Superior temporal gyrus (tissue), 1 donor: ENCODE measurements around the gene CCNB1IP1.
"Not testable (repeated sequence)": the region's sequence is repeated elsewhere in the genome, so short reads cannot be mapped to it uniquely, and the experiment has no call there.

Experiments used
- DNase-seq: peaks from one replicate; pipeline ENCODE4 v3.0.0-alpha.2; 2016; ENCODE audit errors: extremely low spot score

CCNB1IP1 gene, protein sequence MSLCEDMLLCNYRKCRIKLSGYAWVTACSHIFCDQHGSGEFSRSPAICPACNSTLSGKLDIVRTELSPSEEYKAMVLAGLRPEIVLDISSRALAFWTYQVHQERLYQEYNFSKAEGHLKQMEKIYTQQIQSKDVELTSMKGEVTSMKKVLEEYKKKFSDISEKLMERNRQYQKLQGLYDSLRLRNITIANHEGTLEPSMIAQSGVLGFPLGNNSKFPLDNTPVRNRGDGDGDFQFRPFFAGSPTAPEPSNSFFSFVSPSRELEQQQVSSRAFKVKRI

DNA sequence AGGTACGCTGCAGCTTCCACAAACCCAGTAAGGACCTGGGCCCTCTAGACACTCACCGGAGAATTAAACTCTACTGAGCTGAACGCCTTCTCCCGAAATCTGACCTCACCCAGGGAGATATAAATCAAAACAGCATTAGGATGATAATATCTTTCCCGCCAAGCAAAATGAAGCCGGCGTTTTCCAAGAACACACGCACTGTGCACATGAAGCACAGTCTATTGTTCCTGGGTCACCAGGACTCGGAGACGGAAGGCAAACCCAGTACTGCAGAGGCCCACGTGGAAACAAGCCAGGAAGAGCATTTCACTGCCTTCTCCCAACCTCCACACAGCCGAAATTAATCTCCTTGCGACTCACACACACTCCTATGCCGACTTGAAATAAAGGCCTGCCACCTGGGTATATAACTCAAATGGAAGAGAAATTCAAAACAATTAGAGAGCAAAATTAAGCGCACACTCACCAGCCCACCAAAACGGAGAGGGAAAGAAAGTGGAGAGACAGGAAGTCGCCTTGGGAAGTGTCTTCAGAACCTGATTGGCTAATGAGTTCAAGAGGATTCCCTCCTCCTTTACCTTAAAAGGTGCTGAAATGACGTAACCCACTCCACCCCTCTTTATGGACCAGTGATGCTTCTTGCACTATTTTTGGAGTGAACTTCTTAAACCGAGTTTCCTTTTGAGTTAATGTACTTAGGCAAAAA, at the start of gene CCNB1IP1:
Gene CCNB1IP1, minus strand, starts transcription at position 492 of the 706 bp plus-strand sequence. CDS start 16,756 bp downstream, outside the sequence.
- peak; percentile 91 for DNase-seq

DNA sequence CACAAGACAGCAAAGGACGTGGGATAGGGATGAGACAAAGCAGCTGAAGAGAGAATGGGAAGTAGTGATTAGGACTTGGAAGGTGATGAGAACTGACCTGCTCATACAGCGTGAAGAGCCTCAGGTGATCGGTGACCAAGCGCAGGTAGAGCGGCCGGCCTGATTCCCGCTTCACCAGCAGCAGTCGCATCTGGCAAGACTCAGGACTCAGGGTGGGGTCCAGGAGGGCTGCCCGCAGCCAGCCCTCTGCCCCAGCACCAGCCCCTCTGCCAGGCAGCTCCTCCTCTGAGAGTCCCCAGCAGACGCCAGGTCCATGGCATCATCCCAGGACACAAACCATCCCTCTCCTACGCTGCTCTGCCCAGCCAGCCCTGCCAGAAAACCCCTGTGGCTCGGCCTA, 49.4 kb upstream of the CCNB1IP1 start:
- DNase-seq: no peak

DNA sequence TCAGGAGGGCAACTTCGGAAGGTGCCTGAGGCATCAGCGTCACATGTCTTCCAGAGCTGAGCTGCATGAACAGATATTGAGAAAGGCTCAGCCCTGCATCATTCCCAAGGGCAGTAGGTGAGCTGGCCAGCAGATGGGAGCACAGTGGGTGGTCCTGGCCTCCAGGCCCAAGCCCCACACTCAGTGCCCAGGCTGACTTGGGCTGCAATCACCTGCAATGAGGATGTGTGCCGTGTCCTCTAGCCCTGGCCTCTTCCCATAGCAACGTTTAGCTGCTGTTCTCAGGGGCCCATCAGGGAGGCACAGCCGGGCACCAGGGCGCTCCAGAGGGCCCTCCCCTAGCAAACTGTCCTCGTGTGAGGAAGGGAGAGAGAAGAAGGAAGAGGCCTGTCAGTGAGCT, 48.3 kb upstream of the CCNB1IP1 start:
- no peak for DNase-seq

DNA sequence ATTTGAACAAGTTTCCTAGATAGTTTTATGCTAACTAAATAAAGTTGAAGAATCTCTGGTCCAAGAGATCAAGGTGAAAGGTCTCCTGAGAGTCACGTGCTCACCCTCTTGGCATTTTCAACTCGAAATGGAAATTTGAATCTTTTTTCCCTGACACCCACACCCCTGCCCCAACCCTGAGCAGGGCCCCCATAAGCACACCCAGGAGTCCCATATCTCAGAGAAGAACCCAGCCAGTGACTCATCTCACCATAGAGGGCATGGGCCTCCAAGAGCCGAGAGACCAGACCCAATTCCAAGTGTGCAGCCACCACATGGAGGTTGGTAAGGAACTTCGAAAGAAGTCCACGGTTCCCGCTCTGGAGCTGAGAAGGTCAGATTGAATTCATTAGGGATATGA, 47.6 kb upstream of the CCNB1IP1 start:
- DNase-seq: no peak

DNA sequence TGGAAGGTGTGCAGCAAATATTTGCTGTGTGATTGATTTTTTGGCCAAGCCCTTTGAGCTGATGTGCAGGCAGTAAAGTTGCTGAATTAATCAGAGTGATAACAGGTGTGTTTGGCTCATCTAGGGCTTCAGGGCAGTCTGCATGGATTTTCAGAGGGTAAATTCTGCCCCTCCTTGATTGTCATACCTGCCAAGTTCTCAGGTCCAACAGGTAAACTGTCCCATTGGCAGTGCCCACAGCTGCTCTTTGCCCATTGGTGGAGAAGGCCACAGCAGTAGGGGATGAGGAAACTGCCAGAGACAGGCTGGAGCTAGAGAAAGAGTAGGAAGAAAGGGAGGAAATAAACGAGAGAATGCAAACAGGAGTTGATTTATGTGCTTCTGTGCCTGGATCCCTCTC, 46.7 kb upstream of the CCNB1IP1 start:
- DNase-seq: no peak

DNA sequence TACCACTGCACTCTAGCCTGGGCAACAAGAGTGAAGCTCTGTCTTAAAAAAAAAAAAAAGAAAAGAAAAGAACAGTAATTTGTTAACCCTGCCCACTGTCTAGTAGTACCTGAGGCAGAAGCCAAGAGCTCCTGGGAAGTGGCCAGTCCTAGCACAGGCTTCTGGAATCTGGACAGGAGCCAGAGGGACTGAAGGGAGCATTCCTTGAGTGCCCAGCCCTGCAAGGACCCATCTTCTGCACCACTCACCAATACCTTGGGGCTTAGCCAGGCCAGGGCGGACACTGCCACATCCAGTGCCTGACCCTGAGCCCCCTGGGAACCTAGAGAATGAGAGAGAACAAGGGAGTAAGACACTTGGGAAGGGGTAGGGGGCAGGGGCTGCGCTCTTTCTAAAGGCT, 44.1 kb upstream of the CCNB1IP1 start:
- DNase-seq: no peak

DNA sequence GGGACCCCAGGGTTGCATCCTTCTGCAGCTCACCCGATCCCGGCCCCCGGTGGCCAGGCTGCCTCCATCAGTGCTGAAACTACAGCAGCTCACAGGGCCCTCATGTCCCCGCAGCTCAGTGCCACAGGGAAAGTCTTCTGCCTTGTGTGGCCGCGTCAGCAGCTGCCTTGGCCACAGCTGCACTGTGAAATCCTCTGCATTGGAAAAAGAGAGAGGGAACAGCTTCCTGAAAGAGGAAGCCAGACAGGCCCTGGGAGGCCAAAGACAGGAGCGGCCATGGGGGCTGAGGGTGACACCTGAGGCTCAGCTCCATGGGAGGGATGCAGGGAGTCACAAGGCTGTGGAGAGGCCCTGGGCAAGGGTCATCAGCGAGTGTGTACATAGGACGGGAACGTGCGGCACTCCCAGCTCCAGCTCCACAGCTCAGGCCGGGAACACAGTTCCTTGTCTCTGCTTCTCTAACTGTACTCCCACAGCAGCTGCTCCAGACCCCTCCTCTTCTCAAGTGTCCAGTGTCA, 43.1 kb upstream of the CCNB1IP1 start:
- no peak for DNase-seq

DNA sequence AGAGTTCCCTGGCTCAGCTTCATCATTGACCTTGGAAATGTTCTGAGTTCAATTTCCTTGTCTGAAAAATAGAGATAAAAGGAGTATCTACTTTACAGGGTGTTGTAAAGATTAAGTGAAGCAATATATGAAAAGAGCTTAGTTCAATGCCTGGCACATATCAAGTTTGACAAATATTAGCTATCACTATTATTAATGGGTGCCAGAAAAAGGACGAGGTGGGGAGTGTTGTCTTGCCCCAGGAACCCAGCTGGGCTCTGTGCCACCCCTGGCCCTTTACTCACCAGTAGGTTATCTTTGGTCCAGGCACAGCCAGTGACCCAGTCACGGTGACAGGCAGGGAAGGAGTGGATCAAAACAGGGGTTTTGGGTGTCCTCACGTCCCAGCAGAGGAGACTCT, 42.4 kb upstream of the CCNB1IP1 start:
- DNase-seq: no peak

DNA sequence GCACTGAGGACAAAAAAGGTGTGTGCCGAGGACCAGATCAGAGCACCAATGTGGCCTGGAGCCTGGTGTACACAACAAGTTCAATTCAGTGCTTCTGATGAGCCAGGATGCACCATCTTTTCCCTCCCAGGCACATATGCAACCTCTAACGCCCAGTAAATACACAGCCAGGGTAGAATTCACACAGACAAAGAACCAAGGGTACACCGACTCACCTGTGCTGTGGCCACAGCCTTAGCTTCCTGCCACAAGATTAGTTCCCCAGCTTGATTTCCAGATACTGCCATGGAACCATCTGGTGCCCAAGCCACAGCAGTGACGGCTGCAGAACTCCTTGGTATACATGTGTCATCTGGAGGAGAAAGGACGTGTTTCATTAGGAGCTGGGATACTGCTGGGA, 39.7 kb upstream of the CCNB1IP1 start:
- DNase-seq: no peak

DNA sequence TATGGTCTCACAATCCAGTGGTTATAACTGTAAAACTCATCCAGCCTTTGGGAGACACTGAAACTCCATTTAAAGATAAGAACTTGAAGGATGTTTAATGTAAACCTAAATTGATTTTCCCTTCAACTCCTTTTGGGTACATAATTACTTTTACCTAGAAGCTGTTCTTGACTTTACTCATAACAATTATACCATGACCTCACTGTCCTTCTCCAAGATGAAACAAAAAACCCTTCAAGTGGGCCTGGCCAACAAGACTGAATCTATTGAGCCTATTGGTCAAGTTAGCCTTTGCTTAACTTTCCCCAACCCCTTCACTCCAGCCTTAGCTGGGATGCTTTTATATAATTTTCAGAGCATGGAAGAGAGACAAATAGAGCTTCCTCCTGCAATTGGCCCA, 32.8 kb upstream of the CCNB1IP1 start:
- no peak for DNase-seq

DNA sequence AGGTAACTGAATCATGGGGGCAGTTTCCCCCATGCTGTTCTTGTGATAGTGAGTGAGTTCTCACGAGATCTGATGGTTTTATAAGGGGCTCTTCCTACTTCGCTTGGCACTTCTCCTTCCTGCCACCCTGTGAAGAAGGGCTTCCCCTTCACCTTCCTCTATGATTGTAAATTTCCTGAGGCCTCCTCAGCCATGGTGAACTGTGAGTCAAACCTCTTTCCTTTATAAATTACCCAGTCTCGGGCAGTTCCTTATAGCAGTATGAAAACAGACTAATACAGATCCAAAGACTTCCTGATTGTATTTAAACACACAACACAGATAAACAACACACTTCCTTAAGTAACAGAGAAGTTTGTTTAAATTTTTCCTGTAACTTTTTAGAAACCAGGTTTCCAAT, 25.4 kb upstream of the CCNB1IP1 start:
- not testable (repeated sequence) for DNase-seq

DNA sequence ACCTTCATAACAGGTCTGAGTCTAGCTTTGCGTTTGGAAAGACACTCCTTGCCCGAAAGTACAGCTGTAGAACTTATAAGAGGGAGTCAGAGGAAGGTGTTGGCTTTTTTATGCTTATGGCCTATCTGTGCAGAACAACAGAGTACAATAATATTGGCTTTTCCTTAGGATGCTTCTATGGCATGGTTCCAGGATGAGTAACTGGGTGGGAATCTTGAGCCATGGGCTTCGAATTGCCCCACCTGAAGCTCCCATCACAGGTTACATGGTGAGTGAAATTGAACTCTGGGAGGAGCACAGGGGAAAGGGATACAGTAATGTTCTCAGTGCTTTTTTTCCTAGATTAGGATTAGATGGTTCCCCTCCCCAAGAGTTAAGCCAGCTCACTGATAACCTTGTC, 23.3 kb upstream of the CCNB1IP1 start:
- DNase-seq: no peak

DNA sequence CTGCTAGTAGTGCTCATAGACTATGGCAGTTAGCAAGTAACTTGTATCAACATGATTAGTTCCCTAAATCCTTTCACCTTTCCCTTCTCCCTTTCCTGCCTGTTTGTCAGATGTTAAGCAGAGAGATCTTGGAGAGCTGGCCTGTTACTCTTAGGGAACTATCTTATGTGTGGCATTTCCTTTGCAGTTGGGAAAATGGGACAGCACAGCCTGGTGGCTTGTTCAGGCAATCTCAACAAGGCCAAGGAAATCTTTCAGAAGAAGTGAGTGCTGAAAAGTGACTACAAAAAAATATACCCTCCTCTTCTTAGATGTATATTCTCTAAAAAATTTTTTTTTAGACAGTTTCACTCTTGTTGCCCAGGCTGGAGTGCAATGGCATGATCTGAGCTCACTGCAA, 17.8 kb upstream of the CCNB1IP1 start:
- no peak for DNase-seq

DNA sequence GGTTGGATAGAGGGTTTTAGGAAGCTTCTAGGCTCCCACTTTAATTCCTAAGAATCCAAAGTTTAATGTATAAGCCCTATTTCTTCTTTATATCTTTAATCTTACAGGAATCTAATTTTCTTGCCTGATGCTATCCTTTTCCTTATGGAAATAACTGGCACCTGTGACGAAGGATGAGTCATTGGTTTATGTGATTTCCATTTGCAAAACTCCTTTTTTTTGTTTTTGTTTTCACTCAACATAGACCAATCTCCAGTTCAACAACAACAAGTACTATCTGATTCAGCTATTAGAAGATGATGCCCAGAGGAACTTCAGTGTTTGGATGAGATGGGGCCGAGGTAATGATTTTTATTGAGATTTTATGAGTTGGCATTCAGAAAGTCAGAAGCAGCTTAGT, 17.2 kb upstream of the CCNB1IP1 start:
- DNase-seq: no peak

DNA sequence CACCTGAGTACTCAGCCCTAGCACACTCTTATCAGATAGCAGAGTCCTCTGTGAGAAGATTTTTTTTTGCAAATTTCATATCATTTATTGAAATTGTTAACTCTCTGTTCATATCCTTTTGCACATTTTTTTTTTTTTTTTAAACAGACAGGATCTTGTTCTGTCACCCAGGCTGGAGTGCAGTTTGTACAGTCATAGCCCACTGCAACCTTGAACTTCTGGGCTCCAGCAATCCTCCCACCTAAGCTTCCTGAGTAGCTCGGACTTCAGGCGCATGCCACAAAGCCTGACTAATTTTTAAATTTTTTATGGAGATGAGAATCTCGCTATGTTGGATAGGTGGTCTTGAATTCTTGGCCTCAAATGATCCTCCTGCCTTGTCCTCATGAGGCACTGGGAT, 14.7 kb upstream of the CCNB1IP1 start:
- DNase-seq: no peak

DNA sequence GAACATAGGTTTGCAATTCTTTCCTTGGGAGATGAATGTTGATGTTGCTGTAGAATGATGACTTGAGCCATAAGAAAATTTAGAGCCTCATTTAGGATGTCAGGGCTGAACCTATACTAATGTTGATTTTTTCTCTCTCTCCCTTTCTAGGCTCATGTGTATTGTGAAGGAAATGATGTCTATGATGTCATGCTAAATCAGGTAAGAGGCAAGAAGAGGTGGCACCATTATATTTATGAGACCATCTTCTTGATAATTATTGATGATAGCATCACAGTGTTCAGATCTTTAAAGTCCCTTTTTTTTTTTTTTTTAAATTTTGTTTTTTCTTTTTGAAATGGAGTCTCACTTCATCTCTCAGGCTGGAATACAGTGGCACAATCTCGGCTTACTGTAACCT, 13.6 kb upstream of the CCNB1IP1 start:
- DNase-seq: no peak

DNA sequence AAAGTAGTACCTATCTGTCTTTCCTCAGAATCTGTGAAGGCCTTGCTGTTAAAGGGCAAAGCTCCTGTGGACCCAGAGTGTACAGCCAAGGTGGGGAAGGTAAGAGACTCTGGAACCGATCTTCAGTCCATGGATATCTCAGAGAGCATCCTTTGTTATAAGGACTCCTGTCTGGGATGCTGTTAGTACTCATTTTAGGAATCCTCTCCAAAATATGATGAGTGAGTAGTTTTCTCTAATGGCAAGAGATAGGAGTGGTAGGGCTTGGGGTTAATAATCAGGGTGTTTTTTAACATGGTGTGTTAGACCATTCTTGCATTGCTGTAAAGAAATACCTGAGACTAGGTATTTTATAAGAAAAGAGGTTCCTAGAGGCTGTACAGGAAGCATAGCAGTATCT, 12.3 kb upstream of the CCNB1IP1 start:
- DNase-seq: no peak

DNA sequence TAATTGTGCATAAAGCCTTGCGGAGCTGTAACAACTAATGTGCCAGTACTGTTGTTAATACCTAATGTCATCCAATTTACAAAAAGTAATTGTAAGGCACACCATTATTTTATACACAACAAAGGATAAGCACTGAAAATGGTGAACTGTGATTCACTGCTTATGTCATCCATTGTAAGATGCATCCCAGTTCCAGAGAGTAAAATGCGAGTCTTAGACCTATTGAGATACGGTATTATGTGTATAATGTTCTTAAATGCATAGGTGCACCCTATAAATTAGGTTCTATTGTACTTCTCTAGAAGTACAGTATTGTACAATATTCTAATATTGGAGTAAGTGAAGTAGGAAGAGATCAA, 10.8 kb upstream of the CCNB1IP1 start:
- peak; percentile 68 for DNase-seq

DNA sequence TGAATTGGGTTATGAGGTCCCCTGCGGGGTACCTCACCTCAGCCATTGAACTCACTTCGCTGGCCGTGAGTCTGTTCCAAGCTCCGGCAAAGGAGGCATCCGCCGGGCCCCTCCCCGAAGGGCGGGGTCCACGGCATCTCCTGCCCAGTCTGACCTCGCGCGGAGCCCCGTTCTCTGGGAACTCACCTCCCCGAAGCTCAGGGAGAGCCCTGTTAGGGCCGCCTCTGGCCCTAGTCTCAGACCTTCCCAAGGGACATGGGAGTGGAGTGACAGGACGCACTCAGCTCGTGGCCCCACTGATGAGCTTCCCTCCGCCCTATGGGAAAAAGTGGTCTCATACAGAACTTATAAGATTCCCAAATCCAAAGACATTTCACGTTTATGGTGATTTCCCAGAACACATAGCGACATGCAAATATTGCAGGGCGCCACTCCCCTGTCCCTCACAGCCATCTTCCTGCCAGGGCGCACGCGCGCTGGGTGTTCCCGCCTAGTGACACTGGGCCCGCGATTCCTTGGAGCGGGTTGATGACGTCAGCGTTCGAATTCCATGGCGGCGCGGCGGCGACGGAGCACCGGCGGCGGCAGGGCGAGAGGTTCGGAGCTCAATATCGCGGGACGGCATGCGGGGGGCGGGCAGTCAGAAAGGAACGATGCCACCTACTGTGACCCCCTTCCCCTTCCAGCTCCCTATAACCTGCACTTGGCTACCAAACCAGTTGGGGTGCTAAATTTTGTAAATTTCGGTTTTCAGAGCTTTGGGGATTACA, 10.2 kb upstream of the CCNB1IP1 start, which contains the start of gene PARP2:
Gene PARP2, plus strand, starts transcription at position 544 of the 770 bp plus-strand sequence. Its CDS starts 7 bp downstream, at position 551.
- DNase-seq: peak; percentile 100

DNA sequence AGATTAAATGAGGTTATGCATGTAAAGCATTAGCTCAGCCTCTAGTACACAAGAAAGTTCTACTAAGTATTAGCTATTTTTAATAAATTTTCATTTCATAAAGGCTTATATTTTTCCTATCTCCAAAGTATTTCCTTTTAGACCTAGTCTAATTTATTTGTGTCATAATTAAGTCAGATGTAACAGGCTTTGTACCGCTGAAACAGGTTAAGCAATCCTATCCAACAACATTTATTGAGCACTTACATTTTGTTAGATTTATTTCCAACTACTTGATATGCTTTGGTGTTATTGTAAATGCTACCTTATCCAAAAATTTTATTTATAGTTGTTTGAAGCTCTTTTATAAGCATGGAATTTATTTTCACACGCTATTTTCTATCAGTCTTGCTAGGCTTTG, 8.6 kb upstream of the CCNB1IP1 start:
- DNase-seq: peak; percentile 16

DNA sequence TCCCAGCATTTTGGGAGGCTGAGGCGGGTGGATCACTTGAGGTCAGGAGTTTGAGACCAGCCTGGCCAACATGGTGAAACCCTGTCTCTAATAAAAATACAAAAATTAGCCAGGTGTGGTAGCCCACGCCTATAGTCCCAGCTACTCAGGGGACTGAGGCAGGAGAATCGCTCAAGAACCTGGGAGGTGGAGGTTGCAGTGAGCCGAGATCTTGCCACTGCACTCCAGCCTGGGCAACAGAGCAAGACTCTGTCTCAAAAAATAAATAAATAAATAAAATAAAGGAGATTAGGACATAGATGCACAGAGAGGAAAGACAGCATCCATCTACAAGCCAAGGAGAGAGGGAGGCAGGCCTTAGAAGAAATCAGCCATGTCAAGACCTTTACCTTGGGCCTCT, 8.0 kb upstream of the CCNB1IP1 start:
- DNase-seq: not testable (repeated sequence)

DNA sequence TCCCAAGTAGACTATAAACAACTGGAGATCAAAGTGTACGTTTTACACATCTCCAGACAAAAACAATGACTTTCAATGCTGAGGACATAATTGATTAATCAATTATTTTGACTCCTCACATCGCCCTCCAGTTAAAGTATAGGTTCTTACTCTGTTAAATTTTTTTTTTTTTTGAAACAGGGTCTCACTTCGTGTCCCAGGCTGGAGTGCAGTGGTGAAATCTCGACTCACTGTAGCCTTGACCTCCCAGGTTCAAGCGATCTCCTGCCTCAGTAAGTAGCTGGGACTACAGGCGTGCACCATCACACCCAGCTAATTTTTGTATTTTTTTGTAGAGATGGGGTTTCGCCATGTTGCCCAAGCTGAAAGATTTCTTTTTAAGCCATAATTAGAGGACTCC, 938 bp upstream of the CCNB1IP1 start:
- no peak for DNase-seq

DNA sequence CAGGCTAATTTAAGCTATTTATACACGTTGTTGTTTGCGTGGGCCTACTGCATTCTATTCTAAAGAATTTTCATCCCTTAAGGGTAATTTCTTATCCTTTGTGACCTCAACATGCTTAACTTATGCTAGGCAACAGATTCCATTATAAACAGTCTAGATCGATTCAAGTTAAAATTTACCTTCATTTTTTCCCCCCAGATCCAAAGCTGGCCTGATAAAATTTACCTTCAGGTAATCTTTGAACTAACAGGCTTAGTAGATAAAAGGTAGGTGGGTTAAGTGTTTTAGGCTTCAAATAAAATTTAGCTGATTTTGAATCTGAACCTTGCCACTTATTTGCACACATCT, 389 bp upstream of the CCNB1IP1 start:
- no peak for DNase-seq
